ENCODE results near the gene MRPL47. TPM values are rescaled to one million over a fixed set of nuclear protein-coding genes. Genes with fewer than 3 reads are reported as not detected.
A peak's percentile ranks its signal among the peaks of the same experiment; 100 is the strongest.

Gene MRPL47
- total RNA-seq, 1 donor from 2014 or later, result 51.2 TPM

- DNase-seq (ENCODE audit: low read depth), result no peak
- TF ChIP-seq CTCF (IDR thresholded peaks at IDR 0.05; ENCODE audit: insufficient read depth, low read length, poor library complexity, severe bottlenecking), result no peak
- H3K4me3 ChIP-seq (ENCODE audit: low read depth, low read length), result no peak overlapping the region
- no peaks in the 10 kb centered on the region for H3K27me3 ChIP-seq (ENCODE audit: control insufficient read depth, insufficient read depth, low read length)
- no peaks in the 10 kb centered on the region for H3K36me3 ChIP-seq (ENCODE audit: control insufficient read depth, insufficient read depth, low read length)
These were observed 23.4 kb downstream of the MRPL47 start for GRCh38 chr3:179580992-179581391.

GRCh38 chr3:179565496-179565895 is 38.9 kb downstream of the MRPL47 start:
- Histone ChIP-seq H3K27me3 (ENCODE audit: control insufficient read depth, insufficient read depth, low read length) (no peaks in the 10 kb centered on the region), H3K4me3 (ENCODE audit: low read depth, low read length) (no peak overlapping the region), H3K36me3 (ENCODE audit: control insufficient read depth, insufficient read depth, low read length) (peaks cover under 1% of the 10 kb centered on the region)
- DNase-seq (ENCODE audit: low read depth), result no peak
- TF ChIP-seq CTCF (IDR thresholded peaks at IDR 0.05; ENCODE audit: insufficient read depth, low read length, poor library complexity, severe bottlenecking), result no peak

- Histone ChIP-seq H3K36me3 (ENCODE audit: control insufficient read depth, insufficient read depth, low read length) (no peaks in the 10 kb centered on the region), H3K4me3 (ENCODE audit: low read depth, low read length) (peak overlapping the region; percentile 87), H3K27me3 (ENCODE audit: control insufficient read depth, insufficient read depth, low read length) (no peaks in the 10 kb centered on the region)
- DNase-seq (ENCODE audit: low read depth), result no peak
- peak; percentile 45 for TF ChIP-seq CTCF (IDR thresholded peaks at IDR 0.05; ENCODE audit: insufficient read depth, low read length, poor library complexity, severe bottlenecking)
These were observed 41.1 kb downstream of the MRPL47 start for GRCh38 chr3:179563271-179563783.

GRCh38 chr3:179562591-179563270 is 41.7 kb downstream of the MRPL47 start, which contains the start of gene ACTL6A:
Gene ACTL6A, plus strand, starts transcription at chr3:179562926. Its CDS starts 167 bp downstream, at chr3:179563093.
- TF ChIP-seq CTCF (IDR thresholded peaks at IDR 0.05; ENCODE audit: insufficient read depth, low read length, poor library complexity, severe bottlenecking), result no peak
- DNase-seq (ENCODE audit: low read depth), result peak; percentile 96
- H3K4me3 ChIP-seq (ENCODE audit: low read depth, low read length), result peak within 1 kb of the TSS; percentile 87
- H3K27me3 ChIP-seq (ENCODE audit: control insufficient read depth, insufficient read depth, low read length), result no peaks in the 10 kb centered on the region
- no peaks in the 10 kb centered on the region for H3K36me3 ChIP-seq (ENCODE audit: control insufficient read depth, insufficient read depth, low read length)

GRCh38 chr3:179560791-179561190 is 43.6 kb downstream of the MRPL47 start:
- Histone ChIP-seq H3K27me3 (ENCODE audit: control insufficient read depth, insufficient read depth, low read length) (no peaks in the 10 kb centered on the region), H3K4me3 (ENCODE audit: low read depth, low read length) (no peak overlapping the region), H3K36me3 (ENCODE audit: control insufficient read depth, insufficient read depth, low read length) (no peaks in the 10 kb centered on the region)
- no peak for TF ChIP-seq CTCF (IDR thresholded peaks at IDR 0.05; ENCODE audit: insufficient read depth, low read length, poor library complexity, severe bottlenecking)
- DNase-seq (ENCODE audit: low read depth), result no peak
